ENCODE data around the gene EEIG1.

EEIG1 gene

DNA sequence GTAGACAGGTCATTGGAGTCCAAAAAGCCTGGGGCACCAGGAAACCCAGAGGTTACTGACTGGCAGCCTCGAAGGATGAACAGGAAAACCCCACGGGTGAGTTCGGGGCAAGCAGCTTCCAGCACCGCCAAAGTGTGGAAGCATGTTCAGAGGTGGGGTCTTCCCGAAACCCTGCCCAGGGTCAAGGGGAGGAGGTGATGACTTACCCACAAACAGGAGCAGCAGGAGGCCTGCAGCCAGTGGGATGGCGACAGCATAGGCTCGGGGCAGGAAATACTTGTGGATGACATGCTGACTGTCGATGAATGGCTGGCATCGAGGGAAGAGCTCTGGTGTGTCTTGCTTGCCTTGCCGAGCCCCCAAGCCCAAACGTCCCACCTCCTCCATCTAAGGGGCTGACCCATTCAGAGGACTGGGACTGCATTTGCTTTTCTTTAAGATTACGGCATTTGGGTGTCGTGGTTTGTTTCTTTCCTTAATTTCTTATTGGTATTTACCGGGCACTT lies 44.4 kb downstream of the EEIG1 start:
- TF ChIP-seq KLF16 (tag by site-specific recombination; IDR thresholded peaks at IDR 0.05): no peak
- no peak for TF ChIP-seq ZBTB1 (tag by site-specific recombination; IDR thresholded peaks at IDR 0.05)
- TF ChIP-seq SCRT1 (tag by site-specific recombination; IDR thresholded peaks at IDR 0.05; ENCODE audit: borderline replicate concordance): no peak
- no peak for TF ChIP-seq ZNF707 (tag by site-specific recombination; IDR thresholded peaks at IDR 0.05)
- TF ChIP-seq ZNF112 (tag by site-specific recombination; IDR thresholded peaks at IDR 0.05): no peak
- TF ChIP-seq ZNF10 (tag by site-specific recombination; IDR thresholded peaks at IDR 0.05): no peak
- TF ChIP-seq ZNF266 (tag by site-specific recombination; IDR thresholded peaks at IDR 0.05; ENCODE audit: low read depth): no peak
- no peak for TF ChIP-seq ZNF223 (tag by site-specific recombination; IDR thresholded peaks at IDR 0.05)
- TF ChIP-seq, protein P1, sequence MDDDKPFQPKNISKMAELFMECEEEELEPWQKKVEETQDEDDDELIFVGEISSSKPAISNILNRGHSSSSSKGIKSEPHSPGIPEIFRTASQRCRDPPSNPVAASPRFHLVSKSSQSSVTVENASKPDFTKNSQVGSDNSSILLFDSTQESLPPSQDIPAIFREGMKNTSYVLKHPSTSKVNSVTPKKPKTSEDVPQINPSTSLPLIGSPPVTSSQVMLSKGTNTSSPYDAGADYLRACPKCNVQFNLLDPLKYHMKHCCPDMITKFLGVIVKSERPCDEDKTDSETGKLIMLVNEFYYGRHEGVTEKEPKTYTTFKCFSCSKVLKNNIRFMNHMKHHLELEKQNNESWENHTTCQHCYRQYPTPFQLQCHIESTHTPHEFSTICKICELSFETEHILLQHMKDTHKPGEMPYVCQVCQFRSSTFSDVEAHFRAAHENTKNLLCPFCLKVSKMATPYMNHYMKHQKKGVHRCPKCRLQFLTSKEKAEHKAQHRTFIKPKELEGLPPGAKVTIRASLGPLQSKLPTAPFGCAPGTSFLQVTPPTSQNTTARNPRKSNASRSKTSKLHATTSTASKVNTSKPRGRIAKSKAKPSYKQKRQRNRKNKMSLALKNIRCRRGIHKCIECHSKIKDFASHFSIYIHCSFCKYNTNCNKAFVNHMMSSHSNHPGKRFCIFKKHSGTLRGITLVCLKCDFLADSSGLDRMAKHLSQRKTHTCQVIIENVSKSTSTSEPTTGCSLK (tag by site-specific recombination; IDR thresholded peaks at IDR 0.05): no peak
- Histone ChIP-seq H3K9me3 (ENCODE audit: control insufficient read depth, insufficient read depth, low read depth, low read length) (no peaks in the 10 kb centered on the region), H3K4me1 (ENCODE audit: control insufficient read depth, insufficient read depth, low read length) (0 out of 2 replicates have a peak, but pooled peaks cover 4% of the 10 kb centered on the region), H3K4me3 (ENCODE audit: low read depth, low read length) (peak overlapping the region; percentile 58), H3K36me3 (ENCODE audit: control insufficient read depth in 2 of 2, insufficient read depth in 1 of 2, low read length in 2 of 2) (peaks cover 0 to 27% of the 10 kb centered on the region in 2 experiments; a peak in 1 of 3 replicates), H3K27ac (ENCODE audit: extremely low read depth, low read depth, low read length) (no peak overlapping the region)
- ChIA-PET POLR2A (no interaction called here), CTCF (interaction anchor here (0.7 to 1.5 kb wide), 4 partner anchors 19 to 1189 kb away, joined by 3 to 7 read pairs (median 3); no protein-coding TSS in a partner anchor)

DNA sequence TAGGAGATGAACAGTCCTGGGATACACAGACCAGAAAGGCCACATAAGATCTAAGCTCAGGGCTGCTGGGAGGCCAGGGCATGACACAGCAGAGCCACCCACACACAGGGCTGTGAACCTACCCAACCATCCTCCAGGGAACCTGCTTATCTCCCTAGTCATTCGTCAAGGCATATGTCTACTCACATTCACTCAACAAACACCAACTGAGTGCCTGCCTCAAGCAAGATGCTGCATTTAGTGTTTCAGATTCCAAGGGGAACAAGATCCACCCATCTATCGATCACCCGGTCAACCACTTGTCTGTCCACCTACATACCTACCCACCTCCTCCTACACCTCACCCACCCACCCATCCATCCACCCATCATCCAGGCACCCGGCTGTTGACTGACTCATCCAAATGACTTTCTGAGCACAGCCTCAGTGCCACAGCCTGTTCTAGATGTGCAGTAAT lies 45.0 kb downstream of the EEIG1 start:
- H3K9me3 ChIP-seq (ENCODE audit: control insufficient read depth, insufficient read depth, low read depth, low read length): no peaks in the 10 kb centered on the region
- H3K27ac ChIP-seq (ENCODE audit: extremely low read depth, low read depth, low read length): no peak overlapping the region
- H3K4me1 ChIP-seq (ENCODE audit: control insufficient read depth, insufficient read depth, low read length): 0 out of 2 replicates have a peak, but pooled peaks cover 4% of the 10 kb centered on the region
- TF ChIP-seq, protein P2, sequence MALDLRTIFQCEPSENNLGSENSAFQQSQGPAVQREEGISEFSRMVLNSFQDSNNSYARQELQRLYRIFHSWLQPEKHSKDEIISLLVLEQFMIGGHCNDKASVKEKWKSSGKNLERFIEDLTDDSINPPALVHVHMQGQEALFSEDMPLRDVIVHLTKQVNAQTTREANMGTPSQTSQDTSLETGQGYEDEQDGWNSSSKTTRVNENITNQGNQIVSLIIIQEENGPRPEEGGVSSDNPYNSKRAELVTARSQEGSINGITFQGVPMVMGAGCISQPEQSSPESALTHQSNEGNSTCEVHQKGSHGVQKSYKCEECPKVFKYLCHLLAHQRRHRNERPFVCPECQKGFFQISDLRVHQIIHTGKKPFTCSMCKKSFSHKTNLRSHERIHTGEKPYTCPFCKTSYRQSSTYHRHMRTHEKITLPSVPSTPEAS (tag by site-specific recombination; IDR thresholded peaks at IDR 0.05): no peak
- TF ChIP-seq ZBTB17 (tag by site-specific recombination; IDR thresholded peaks at IDR 0.05) (no peak), ZNF600 (tag by site-specific recombination; IDR thresholded peaks at IDR 0.05) (no peak), EGR2 (tag by site-specific recombination; IDR thresholded peaks at IDR 0.05; ENCODE audit: low read depth) (peak; percentile 99), ZNF133 (tag by site-specific recombination; IDR thresholded peaks at IDR 0.05) (no peak), ZFP37 (tag by site-specific recombination; IDR thresholded peaks at IDR 0.05) (no peak), ZNF10 (tag by site-specific recombination; IDR thresholded peaks at IDR 0.05) (no peak), ZNF529 (tag by site-specific recombination; IDR thresholded peaks at IDR 0.05; ENCODE audit: insufficient replicate concordance) (no peak), ZNF223 (tag by site-specific recombination; IDR thresholded peaks at IDR 0.05) (no peak), ZNF335 (tag by site-specific recombination; conservative IDR thresholded peaks at IDR 0.05) (no peak), ZFHX2 (tag by site-specific recombination; conservative IDR thresholded peaks at IDR 0.05) (peak; percentile 99), ZNF791 (tag by site-specific recombination; IDR thresholded peaks at IDR 0.05) (no peak)
- TF ChIP-seq, protein P3, sequence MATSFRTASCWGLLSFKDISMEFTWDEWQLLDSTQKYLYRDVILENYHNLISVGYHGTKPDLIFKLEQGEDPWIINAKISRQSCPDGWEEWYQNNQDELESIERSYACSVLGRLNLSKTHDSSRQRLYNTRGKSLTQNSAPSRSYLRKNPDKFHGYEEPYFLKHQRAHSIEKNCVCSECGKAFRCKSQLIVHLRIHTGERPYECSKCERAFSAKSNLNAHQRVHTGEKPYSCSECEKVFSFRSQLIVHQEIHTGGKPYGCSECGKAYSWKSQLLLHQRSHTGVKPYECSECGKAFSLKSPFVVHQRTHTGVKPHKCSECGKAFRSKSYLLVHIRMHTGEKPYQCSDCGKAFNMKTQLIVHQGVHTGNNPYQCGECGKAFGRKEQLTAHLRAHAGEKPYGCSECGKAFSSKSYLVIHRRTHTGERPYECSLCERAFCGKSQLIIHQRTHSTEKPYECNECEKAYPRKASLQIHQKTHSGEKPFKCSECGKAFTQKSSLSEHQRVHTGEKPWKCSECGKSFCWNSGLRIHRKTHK (tag by site-specific recombination; IDR thresholded peaks at IDR 0.05): no peak
- TF ChIP-seq, protein P4, sequence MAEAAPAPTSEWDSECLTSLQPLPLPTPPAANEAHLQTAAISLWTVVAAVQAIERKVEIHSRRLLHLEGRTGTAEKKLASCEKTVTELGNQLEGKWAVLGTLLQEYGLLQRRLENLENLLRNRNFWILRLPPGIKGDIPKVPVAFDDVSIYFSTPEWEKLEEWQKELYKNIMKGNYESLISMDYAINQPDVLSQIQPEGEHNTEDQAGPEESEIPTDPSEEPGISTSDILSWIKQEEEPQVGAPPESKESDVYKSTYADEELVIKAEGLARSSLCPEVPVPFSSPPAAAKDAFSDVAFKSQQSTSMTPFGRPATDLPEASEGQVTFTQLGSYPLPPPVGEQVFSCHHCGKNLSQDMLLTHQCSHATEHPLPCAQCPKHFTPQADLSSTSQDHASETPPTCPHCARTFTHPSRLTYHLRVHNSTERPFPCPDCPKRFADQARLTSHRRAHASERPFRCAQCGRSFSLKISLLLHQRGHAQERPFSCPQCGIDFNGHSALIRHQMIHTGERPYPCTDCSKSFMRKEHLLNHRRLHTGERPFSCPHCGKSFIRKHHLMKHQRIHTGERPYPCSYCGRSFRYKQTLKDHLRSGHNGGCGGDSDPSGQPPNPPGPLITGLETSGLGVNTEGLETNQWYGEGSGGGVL (tag by site-specific recombination; IDR thresholded peaks at IDR 0.05): no peak
- TF ChIP-seq, protein P5, sequence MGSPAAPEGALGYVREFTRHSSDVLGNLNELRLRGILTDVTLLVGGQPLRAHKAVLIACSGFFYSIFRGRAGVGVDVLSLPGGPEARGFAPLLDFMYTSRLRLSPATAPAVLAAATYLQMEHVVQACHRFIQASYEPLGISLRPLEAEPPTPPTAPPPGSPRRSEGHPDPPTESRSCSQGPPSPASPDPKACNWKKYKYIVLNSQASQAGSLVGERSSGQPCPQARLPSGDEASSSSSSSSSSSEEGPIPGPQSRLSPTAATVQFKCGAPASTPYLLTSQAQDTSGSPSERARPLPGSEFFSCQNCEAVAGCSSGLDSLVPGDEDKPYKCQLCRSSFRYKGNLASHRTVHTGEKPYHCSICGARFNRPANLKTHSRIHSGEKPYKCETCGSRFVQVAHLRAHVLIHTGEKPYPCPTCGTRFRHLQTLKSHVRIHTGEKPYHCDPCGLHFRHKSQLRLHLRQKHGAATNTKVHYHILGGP (tag by site-specific recombination; IDR thresholded peaks at IDR 0.05): no peak
- TF ChIP-seq, protein P6, sequence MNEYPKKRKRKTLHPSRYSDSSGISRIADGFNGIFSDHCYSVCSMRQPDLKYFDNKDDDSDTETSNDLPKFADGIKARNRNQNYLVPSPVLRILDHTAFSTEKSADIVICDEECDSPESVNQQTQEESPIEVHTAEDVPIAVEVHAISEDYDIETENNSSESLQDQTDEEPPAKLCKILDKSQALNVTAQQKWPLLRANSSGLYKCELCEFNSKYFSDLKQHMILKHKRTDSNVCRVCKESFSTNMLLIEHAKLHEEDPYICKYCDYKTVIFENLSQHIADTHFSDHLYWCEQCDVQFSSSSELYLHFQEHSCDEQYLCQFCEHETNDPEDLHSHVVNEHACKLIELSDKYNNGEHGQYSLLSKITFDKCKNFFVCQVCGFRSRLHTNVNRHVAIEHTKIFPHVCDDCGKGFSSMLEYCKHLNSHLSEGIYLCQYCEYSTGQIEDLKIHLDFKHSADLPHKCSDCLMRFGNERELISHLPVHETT (tag by site-specific recombination; IDR thresholded peaks at IDR 0.05): no peak
- POLR2A ChIA-PET: no interaction called here
- peaks cover 0 to 27% of the 10 kb centered on the region in 2 experiments; a peak in 1 of 3 replicates for H3K36me3 ChIP-seq (ENCODE audit: control insufficient read depth in 2 of 2, insufficient read depth in 1 of 2, low read length in 2 of 2)
- CTCF ChIA-PET: interaction anchor here (0.6 to 4.6 kb wide), 7 partner anchors 7 to 182 kb away, joined by 3 to 20 read pairs (median 5); partner anchors contain the start of gene NAIF1
- H3K4me3 ChIP-seq (ENCODE audit: low read depth, low read length): no peak overlapping the region

Measured in HEK293 (cell line).